Cardiac muscle cell (in vitro differentiated cells and primary cell): ENCODE data around the gene MCC. TPM values are rescaled to one million over a fixed set of nuclear protein-coding genes. Genes with fewer than 3 reads are reported as not detected.
A peak's percentile ranks its signal among the peaks of the same experiment; 100 is the strongest.

ENCODE experiments used
- DNase-seq, 2 donors: peaks; one replicate each; pipeline versions ENCODE4 v3.0.0 to v3.0.0-alpha.2; 2010 to 2017; ENCODE audit warnings: low read depth in 1 of 2, low spot score in 1 of 2
- H3K27ac ChIP-seq: fragments of 200-600 bp; sonication (generic); 2 replicates; pipeline ENCODE4 v1.5.1; 2016
- H3K27me3 ChIP-seq: fragments of 200-600 bp; sonication (generic); 2 replicates; pipeline ENCODE4 v1.6.0; 2016; ENCODE audit warnings: control low read depth
- H3K36me3 ChIP-seq: fragments of 200-600 bp; sonication (generic); 2 replicates; pipeline ENCODE4 v1.5.1; 2016; ENCODE audit warnings: control low read depth
- H3K4me1 ChIP-seq: fragments of 200-600 bp; sonication (generic); 2 replicates; pipeline ENCODE4 v1.8.1; 2017; ENCODE audit warnings: low read depth, mild to moderate bottlenecking, mixed run types
- H3K4me3 ChIP-seq: fragments of 200-600 bp; sonication (generic); 2 replicates; pipeline ENCODE4 v1.5.1; 2016; ENCODE audit warnings: mild to moderate bottlenecking
- H3K9me3 ChIP-seq: fragments of 200-600 bp; sonication (generic); 2 replicates; pipeline ENCODE4 v1.5.1; 2017; ENCODE audit warnings: low read depth, mild to moderate bottlenecking, control low read depth
- polyA plus RNA-seq: library from polyadenylated mRNA; unstranded; fragments of >200 nt; fragmentation: Nextera tagmentation; extraction: Ambion mirVana; gene quantifications from 2 replicates; pipeline ENCODE4 v1.2.1, GENCODE V29; 2016
- total RNA-seq: library from RNA; depleted of rRNA; stranded (reverse); fragments of >200 nt; gene quantifications from 2 replicates; pipeline ENCODE4 v1.2.3, GENCODE V29; 2016
- TF ChIP-seq, protein P1 (sequence below): IDR thresholded peaks from 2 replicates; pipeline ENCODE4 v1.5.1; 2012; ENCODE audit warnings: low read depth, mild to moderate bottlenecking, low read length

Gene MCC
- total and polyA plus RNA-seq, 2 experiments from 2014 or later = 37.8 to 137 TPM

DNA sequence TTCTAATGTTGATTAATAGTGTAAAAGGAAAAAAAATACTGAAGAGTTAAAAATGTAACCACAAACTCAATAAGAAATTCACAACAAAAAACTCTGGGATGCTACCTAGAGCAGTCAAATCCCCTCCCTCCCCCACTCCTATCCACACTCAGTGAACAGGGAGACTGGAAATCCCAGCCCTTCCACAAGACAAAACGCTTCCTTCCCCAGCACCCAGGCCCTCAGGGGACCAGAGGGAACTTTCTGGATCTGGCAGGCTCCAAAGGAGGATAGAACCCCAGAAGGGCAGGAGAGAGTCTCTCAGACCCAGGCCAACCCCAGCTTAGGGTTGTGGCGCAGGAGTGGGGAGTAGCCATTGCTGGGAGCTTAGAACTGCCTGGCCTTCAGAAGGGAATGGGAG lies 456.7 kb downstream of the MCC start:
- Histone ChIP-seq H3K4me3 (no peak overlapping the region), H3K36me3 (peaks cover 30% of the 10 kb centered on the region), H3K4me1 (no peaks in the 10 kb centered on the region), H3K27ac (no peak overlapping the region), H3K9me3 (no peaks in the 10 kb centered on the region), H3K27me3 (no peaks in the 10 kb centered on the region)
- TF ChIP-seq, protein P1, sequence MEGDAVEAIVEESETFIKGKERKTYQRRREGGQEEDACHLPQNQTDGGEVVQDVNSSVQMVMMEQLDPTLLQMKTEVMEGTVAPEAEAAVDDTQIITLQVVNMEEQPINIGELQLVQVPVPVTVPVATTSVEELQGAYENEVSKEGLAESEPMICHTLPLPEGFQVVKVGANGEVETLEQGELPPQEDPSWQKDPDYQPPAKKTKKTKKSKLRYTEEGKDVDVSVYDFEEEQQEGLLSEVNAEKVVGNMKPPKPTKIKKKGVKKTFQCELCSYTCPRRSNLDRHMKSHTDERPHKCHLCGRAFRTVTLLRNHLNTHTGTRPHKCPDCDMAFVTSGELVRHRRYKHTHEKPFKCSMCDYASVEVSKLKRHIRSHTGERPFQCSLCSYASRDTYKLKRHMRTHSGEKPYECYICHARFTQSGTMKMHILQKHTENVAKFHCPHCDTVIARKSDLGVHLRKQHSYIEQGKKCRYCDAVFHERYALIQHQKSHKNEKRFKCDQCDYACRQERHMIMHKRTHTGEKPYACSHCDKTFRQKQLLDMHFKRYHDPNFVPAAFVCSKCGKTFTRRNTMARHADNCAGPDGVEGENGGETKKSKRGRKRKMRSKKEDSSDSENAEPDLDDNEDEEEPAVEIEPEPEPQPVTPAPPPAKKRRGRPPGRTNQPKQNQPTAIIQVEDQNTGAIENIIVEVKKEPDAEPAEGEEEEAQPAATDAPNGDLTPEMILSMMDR = no peak
- no peak for DNase-seq

DNA sequence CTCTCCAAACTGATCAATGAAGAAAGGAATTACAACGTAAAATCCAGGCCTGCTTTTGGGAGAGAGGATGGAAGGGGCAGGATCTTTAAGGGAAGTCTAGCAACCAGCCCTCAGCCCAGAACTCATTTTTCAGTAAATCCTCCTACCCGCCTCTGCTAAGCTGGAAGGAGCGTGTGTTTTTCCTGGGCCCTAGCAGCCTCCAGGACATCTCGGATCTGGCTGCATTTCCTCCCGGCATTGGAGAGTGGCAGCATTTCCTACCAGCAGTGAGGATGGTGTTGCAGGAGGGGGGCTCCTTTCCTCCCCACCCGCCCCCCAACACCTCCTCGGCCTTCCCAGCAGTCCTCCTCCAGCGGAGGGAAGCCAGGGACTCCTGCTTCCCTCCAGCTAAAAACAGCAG lies 457.1 kb downstream of the MCC start:
- H3K4me1 ChIP-seq = no peaks in the 10 kb centered on the region
- TF ChIP-seq, protein P1 = no peak
- peaks cover 31% of the 10 kb centered on the region for H3K36me3 ChIP-seq
- H3K27ac ChIP-seq = peak overlapping the region; percentile 29
- DNase-seq = no peak
- H3K27me3 ChIP-seq = no peaks in the 10 kb centered on the region
- no peaks in the 10 kb centered on the region for H3K9me3 ChIP-seq
- H3K4me3 ChIP-seq = no peak overlapping the region

DNA sequence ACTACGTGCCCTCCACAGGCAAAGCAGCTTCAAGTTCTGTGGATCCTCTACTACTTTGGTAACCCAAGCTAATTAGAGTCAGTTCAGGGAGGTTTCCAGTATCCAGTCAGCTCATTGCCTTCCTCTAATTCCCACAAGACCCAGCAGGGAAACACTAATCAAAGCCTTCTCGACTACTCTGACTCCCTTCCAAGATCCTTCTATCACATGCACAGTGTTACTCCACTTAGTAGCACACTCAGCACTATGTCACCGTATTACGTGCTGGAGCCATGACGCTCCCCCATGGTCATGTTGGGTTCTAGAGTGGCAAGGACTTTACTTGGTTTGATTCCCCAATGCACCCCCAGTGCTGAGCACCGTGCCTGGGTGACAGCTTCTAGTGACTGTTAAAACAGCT lies 458.6 kb downstream of the MCC start:
- no peaks in the 10 kb centered on the region for H3K9me3 ChIP-seq
- peak in 1 of 2 donors; percentile 64 for DNase-seq
- H3K4me1 ChIP-seq = peaks cover 4% of the 10 kb centered on the region
- H3K4me3 ChIP-seq = no peak overlapping the region
- H3K36me3 ChIP-seq = peaks cover 36% of the 10 kb centered on the region
- H3K27ac ChIP-seq = no peak overlapping the region
- TF ChIP-seq, protein P1 = no peak
- no peaks in the 10 kb centered on the region for H3K27me3 ChIP-seq

DNA sequence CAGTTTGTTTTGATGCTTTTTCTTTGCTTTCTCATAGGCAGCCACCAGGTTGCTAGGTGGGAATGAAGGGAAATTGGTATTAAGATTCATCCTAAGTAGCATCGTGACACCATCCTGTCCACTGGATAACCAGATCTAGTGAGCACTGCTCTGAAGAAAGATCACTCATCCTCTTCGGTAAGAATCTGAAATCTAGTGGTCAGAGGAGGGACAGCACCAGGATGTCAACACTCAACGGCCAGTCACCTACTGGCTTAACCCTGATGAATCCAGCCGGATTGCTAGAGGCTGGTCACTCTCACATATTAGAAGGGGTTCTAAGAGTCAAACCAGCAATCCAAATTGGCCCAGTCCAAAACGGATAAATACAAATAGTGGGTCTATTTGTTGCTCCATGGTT lies 460.8 kb downstream of the MCC start:
- H3K4me1 ChIP-seq = peaks cover 12% of the 10 kb centered on the region
- DNase-seq = no peak
- H3K4me3 ChIP-seq = no peak overlapping the region
- H3K36me3 ChIP-seq = peaks cover 36% of the 10 kb centered on the region
- no peak overlapping the region for H3K27ac ChIP-seq
- H3K27me3 ChIP-seq = no peaks in the 10 kb centered on the region
- H3K9me3 ChIP-seq = no peaks in the 10 kb centered on the region
- TF ChIP-seq, protein P1 = no peak

DNA sequence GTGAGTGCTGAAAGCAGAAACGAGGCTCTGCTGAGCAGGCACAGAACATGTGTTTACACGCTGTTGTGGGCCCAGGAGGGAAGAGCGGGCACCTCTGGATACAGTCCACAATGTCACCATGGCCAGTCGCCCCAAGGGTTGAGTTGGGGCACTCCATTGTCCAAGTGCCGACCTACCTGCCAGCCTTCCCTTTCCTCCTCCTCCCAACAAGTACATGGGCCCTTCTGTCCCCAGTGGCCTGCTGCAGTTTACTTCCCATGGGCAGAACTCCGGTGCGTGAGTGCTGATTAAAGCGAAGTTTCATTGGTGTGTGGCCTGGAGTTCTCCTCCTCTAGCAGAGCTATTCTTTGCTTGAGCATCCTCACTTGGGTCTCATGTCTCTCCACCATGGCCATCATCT lies 461.2 kb downstream of the MCC start:
- Histone ChIP-seq H3K9me3 (no peaks in the 10 kb centered on the region), H3K27me3 (no peaks in the 10 kb centered on the region), H3K4me1 (peaks cover 17% of the 10 kb centered on the region), H3K36me3 (peaks cover 36% of the 10 kb centered on the region), H3K27ac (no peak overlapping the region), H3K4me3 (no peak overlapping the region)
- no peak for DNase-seq
- TF ChIP-seq, protein P1 = no peak

DNA sequence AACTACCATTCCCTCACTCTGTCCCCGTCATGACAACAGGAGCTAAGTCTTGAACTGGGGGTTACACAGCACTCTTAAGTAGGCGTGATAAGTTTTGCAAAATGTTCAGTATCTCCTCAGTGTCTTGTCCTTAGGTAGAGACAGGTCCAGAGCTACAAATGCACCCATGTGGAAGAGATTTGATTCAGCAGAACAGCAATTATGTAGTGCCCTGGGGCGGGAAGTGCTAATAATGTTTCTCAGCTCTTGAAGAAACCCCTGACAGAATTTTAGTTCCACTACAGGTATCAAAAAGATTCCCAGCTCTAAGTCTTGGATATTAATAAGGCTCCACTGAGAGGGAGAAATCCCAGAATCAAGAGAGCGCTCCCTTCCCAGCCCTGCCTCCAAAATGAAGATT lies 462.0 kb downstream of the MCC start:
- peak overlapping the region; percentile 60 for H3K27ac ChIP-seq

More for the DNA sequence above, 462.0 kb downstream of the MCC start:
- no peaks in the 10 kb centered on the region for H3K9me3 ChIP-seq
- H3K4me3 ChIP-seq = no peak overlapping the region
- H3K27me3 ChIP-seq = no peaks in the 10 kb centered on the region
- no peak for DNase-seq
- H3K36me3 ChIP-seq = peaks cover 36% of the 10 kb centered on the region
- TF ChIP-seq, protein P1 = no peak
- H3K4me1 ChIP-seq = peaks cover 21% of the 10 kb centered on the region
